NCI-H146 treated with DMSO at 0.1 percent for 48 hours (cell line): Measurements from ENCODE around the gene CCDC71L.

Experiments
- DNase-seq: peaks from one replicate; lab custom pipeline; 2025; ENCODE audit not compliant: unreplicated experiment; lab: John Stamatoyannopoulos, UW

CCDC71L gene

DNA sequence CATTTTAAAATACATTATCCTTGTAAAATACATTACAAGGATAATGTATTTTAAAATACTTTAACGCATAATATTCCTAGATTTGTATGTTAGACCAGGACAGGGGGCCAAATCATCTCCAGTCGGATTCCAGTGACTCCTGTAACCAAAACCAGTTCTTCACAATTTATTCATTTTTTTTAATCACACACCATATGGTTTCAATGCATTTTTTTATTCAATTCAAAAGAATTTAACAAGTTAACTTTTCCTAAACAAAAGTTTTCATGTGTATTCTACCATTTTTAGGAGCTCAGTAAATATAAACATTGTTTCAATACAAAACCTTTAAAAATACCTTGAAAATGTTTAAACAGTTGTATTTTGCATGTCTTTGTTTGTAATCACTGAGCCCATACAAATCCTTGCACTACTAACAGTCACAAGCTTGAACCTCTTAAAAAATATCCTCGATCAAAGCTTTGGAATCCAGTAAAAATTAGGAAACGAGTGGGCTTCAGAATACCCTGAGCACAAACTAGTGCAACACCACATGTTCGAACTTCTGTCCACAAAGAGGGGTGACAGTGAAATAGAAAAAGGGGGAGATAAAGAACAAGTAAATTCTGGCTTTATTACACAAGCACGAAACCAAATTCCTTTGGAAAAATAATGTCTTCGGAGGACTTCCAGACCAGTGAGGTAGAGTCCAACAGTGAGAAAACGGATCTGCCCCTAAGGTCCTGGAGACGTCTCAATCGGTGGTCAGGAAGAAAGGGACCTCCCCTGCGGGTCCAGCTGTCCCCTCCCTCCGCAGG is 1.6 kb downstream of the CCDC71L start:
- DNase-seq: peak; percentile 62

DNA sequence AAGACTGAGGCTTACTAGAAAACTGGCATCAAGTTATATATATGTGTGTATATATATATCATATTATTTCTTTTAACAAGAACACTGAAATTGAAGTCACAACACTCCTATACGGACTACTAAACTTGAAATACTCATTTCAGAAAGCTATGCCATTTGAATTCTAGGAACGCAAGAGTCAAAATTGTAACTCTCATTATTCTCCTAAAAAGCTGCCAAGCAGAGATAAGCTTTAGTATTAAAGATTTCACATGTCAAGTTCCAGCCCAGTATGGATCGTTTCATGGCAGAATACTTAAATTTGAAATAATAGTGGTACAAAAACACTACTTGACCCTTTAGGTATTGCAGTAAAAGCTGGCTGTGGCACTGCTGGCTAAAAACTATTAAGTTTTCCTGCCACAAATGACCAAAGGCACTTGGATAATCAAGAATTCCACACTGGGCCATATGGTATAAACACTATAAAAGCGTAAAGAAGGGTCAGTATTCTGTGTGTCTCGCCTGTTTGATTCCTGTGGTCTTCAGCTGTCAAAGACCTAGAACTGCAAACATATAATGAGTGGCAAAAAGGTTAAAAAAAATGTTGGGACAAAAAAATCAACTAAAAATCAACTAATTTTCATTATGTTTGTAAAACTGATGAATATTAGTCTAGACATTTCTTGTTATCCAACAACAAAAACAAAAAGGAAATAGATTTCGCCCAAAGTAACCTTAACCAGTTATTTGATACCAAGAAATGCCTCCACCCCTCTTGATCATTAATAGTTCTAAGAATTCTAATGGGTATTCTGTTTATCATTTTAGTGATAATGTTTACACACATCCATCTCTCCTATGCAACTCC is 2.4 kb downstream of the CCDC71L start:
- no peak for DNase-seq

DNA sequence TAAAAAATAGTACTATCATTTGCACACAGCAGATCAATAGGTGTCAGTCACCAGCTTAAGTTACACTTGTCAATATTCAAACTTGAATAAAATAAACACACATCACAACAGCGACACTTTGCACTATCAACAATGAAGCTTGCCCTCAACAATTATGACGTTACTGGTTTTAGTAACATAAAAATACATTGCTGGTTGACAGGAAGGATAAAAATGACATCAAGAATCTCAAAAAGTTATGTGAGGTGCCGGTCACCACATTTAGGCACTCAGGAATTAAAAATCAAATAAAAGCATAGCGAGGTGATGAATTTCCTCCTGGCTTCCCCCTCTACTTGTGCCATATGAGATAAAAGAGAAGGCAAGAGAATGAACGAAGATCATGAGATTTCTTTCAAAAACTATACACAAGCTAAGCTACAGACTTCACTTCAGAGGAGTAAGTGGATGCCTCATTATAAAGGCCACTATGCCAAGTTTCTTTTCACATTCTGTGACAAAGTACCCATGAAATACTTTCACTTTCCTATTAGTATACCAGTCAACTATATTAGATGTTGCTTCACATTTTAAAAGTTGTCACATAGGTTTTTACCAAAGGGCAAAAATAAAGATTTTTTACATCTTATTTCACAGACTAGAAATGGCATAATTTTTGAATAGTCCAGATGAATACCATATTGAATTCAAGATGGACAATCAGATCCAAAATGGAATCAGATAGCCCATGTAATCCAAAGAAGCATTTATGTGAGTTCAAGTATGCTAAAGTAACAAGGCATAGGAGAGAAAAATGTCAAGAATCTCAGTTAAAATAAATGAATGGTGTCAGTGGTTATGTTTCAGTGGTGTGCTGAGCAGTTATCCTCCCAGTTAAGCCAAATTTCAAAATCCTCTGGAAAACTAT is 3.6 kb downstream of the CCDC71L start:
- DNase-seq: no peak

DNA sequence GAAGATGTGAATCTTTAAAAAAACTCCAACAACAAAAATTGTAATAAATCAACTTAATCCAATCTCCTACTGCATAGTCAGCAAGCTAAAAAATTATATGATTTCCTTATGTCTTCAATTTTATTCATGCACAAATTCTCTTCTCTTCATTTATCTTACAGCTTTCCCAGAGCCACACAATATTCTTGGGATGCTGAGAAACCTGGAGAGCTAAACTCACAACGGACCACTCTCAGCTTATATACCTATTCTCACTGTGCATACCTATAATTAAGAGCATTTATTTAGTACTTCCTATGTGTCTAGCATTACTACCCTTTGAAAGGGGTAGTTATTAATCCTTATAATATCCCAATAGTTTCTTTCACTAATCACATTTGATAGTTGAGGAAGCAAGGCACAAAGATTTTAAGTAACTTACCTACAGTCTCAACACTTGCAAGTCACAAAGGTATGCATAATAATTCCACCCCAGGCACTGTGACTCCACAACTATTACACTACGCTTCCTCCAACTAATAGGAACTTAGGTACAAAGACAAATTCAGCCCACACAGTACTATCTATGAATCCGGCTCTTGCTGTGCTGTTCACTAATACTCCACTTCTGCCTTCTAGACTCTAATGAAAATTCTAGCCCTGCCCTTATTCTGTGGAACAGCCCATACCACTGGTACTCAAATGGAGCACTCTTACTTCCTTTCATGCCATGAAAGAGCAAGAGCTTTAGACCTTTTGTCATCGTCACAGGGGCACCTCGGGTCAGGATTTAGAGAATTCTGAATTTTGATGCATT is 5.1 kb downstream of the CCDC71L start:
- no peak for DNase-seq

DNA sequence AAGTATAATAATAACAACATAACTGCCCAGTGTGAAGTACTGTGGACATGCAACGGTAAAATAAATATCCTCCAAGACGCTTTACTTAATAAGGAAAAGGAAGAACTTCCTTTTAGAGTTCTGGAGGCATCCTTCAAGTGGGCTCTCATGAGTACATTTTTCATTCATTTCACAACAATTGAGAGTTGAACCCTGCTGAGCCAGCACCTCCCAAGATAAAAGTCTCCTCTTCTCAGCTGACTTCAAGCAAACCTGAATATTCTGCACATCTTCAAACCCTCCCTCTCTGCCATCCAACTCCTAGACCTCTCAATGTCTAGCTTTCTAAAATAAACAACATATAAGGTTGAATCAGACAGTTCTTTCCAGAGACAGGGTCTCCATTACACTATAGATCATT is 7.5 kb downstream of the CCDC71L start:
- no peak for DNase-seq

DNA sequence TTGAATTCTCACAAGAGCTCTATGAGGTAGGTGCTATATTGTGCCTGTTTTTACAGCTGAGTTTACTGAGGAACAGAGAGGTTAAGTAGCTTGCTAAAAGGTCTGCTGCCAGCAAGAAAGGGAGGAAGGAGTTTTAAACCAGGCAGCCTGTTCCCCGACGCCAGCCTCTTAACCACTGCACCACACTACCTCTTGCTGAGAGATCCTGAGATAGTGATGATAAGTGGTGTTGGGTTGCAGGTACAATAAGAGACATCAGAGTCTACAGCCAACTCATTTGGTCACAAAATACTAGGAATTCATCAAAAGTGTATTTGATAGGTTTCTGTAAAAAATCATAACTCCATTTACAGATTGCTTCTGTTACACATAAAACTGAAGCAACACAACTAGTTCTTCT is 8.0 kb downstream of the CCDC71L start:
- DNase-seq: no peak

DNA sequence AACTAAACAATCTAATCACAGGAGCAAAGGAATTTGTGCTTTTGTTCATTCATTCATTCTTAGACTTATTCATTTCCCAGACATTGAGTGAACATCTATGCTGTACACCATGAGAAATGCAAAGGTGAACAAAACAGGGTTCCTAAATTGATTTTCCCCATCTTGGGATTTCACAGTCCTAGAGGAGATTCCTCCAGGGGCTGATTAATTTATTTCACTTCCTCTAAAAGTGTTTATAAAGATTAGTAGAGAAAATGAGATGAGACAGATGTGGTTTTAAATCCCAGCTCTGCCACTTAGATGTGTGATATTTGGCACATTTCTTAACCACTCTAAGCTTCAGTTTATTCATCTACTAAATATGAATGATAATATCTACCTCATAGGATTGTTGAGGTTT is 8.9 kb downstream of the CCDC71L start:
- no peak for DNase-seq

DNA sequence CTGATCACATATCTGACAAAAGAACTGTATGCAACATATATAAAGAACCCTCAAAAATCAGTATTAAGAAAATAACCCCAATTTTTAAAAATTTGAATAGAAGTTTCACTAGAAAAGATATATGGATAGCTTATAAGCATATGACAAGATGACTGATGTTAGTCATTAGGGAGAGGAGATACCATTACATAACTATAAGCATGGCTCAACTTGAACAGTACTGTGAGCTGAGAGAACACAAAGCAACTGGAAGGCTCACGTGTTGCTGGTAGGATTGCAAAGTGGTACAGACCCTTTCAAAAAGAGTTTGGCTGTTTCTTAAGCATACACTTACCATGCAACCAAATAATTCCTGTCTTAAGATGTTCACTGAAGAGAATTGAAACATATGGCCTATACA is 14.7 kb downstream of the CCDC71L start:
- DNase-seq: no peak

DNA sequence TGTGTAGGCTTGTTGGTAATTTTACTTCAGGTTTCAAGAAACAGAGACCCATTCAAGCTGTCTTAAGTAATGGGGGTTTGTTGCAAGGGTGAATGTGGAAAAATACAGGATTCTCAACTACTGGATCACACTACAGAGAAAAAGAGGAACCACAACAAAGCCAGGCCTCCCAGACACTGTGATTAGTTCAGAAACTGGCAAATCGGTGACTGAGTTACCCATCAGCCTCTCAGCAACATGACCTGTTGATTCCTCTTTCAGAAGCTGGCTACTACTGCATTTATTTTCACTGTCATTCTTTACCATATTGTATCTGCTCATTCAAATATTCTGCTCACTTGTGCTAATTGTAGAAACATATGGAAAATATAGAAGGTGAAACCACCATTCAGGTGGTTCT is 16.0 kb downstream of the CCDC71L start:
- no peak for DNase-seq

DNA sequence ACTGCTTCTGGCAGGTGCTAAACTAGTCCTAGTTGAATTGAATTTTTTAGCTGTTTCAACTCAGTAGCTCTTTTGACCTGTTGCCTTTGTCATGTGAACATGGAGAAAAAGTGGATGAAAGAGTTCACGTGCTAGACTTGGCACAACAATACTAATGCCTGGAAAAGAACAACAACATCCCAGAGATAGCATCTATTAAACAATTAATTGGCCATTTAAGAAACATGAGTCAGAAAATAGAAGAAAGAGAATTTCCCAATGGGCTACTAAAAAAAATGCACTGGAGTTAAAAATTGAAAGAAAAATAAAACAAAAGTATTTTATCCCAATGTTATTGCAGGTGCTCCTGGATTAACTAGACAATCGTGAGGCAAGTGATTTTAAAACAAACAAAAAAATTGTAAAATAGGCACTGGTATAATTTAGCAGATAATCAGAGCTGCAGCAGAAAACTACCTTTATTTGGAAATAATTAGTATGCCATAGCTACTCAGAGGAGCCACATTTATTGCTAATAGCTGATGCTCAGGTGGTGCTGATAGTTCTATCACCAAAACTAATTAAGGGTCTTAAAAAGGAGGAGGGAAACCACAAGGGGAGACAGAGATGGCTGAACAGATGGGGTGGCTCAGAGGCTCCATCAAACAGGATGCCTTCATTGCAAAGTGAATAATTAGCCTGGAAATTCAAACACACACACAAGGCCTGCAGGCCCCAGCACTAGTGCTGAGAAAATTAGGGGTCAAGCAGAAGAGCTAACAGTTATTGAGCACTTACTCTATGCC is 17.6 kb downstream of the CCDC71L start:
- peak; percentile 16 for DNase-seq

DNA sequence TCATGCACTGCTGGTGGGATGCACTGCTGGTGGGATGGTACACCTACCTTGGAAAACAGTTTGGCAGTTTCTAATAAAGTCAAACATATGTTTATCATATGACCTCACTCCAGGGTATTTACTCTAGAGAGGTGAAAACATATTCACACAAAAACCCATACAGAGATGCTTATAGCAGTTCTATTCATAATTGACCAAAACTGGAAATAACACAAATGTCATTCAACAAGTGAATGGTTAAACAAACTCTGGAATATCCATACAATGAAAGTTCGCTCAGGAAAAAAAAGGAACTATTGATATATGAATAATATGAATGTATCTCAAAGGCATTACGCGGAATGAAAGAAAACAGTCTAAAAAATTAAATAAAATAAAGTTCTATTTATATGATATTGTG is 19.5 kb downstream of the CCDC71L start:
- no peak for DNase-seq

DNA sequence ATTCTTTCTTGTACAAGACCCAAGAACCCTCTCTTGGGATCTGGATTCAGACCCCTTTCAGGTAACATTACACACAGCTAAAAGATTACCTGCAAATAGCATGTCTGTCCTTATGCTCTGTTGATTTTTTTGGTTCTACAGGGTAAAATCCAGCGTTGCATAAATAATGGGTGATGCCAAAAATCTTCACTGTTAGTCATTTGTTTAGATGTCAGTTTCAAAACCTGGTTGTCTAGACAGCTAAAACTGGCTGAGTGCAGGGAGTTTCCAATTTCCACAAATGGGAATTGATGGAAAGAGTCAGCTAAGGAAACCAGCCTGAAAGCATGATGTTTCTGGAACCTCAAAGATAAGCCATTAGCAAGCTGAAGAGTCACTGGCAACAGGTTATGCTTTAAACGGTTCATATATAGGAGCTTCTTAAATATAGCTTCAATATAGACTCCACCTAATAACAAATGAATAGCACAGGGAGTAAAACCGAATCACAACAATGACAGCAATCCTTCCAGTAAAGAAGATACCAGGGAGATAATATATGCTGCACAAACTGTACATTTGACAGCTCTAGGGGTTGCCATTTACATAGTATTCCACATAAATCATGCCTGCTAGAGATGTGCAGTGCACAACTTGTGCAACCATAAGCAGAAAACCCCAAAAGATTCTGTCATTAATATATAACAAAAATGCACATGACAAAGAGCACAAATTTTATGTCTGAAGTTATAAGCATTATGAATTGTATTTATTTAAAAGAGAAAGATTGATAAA is 20.4 kb downstream of the CCDC71L start:
- no peak for DNase-seq

DNA sequence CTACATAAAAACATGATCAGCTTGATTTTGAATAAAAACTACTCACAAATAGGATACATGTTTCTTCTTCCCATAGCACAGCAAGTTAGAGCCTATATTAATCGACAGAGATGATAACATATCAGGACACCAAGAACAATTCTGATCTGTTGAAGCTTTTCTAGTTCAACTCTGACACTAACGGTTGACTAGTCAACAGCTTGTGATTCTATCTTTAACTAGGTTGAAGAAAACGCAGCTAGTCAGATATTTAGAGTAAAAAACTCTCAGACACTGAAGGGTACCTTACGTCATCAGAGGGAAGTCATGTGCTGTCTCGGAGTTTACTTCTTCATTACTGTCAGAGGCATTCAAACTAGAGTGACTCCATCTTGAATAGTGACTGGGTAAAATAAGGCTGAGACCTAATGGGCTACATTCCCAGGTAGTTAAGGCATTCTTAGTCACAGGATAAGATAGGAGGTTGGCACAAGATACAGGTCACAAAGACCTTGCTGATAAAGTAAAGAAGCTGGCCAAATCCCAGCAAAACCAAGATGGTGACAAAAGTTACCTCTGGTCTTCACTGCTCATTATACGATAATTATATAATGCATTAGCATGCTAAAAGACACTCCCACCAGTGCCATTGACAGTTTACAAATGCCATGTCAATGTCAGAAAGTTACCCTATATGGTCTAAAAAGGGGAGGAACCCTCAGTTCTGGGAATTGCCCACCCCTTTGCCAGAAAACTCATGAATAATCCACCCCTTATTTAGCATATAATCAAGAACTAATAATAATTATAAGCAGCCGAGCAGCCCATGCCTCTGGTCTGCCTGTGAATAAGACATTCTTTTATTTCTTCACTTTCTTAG is 21.3 kb downstream of the CCDC71L start:
- no peak for DNase-seq

DNA sequence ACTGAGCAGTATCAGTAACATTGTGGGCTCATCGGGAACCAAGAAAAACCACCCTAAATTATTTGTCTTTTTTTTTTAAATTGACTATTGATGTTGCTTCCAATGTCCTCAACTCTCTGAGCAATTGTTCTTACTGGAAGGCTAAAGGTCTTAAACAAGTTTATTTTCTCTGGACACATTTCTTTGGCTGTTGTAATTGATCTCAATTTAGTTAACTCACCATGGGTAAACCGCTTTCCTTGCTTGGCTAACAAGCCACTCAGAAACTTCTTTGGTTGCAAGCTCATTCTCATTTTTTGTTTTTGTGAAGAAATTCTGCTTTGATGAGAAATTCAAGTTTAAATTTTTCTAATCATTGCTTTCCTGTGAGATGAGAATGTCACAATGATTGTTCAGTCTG is 25.5 kb downstream of the CCDC71L start:
- DNase-seq: no peak

DNA sequence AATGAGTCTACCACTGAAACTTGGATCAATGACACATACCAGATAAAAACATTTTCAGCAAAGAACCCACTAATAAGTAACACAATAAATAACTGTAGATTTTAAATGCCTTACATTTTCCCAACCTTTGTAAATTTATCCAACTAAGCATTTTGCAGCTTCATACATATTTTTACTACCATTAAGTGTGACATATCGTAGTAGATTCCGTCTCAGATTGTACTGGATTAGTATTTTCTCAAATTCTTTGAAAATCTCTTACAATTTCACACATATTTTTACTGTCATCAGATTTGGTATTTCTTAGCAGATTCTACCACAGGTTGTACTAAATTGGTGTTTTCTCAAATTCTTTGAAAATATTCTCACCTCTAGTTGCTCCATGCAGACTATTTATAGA is 26.0 kb downstream of the CCDC71L start:
- no peak for DNase-seq

DNA sequence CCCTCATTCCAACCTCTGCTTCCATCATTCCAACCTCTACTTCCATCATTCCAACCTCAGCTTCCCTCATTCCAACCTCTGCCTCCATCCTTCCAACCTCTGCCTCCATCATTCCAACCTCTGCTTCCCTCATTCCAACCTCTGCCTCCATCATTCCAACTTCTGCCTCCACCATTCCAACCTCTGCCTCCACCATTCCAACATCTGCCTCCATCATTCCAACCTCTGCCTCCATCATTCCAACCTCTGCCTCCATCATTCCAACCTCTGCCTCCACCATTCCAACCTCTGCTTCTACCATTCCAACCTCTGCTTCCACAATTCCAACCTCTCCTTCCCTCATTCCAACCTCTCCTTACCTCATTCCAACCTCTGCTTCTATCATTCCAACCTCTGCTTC is 30.3 kb downstream of the CCDC71L start:
- no peak for DNase-seq

DNA sequence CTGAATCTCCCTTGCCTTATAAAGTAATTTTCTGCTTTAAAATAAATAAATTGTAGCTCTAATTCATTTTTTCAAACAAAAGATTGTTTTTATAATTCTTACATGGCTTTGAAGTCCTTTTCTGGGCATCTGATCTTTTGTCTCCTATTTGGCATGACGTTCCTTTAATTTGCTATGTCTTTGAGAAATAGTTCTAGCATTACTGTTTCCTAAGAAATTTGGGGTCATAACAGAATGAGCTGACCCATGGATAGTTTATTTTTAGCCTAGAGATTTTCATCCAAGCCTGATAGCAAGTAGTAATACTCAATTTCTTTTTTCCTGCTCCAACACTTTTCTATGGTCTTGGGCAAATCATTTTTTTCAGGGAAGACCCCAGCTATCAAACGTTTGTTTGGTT is 31.4 kb downstream of the CCDC71L start:
- no peak for DNase-seq
